NCI-H2029 (cell line): ENCODE data around the gene GBF1.
"Not testable (repeated sequence)": the region's sequence is repeated elsewhere in the genome, so short reads cannot be mapped to it uniquely, and the experiment has no call there.

Source experiments
- DNase-seq: peaks from one replicate; lab custom pipeline; 2025; lab: John Stamatoyannopoulos, UW

Gene GBF1

GRCh38 chr10:102306710-102307109, 61.4 kb downstream of the GBF1 start:
- DNase-seq = no peak

GRCh38 chr10:102308318-102308717, 63.0 kb downstream of the GBF1 start:
- not testable (repeated sequence) for DNase-seq

GRCh38 chr10:102309236-102309635, 63.9 kb downstream of the GBF1 start:
- DNase-seq = no peak

GRCh38 chr10:102309916-102310315, 64.6 kb downstream of the GBF1 start:
- no peak for DNase-seq

- DNase-seq = no peak
These were observed 65.2 kb downstream of the GBF1 start for GRCh38 chr10:102310361-102311024.

GRCh38 chr10:102311025-102311420, 65.7 kb downstream of the GBF1 start:
- no peak for DNase-seq

GRCh38 chr10:102312683-102313082, 67.4 kb downstream of the GBF1 start:
- DNase-seq = no peak

GRCh38 chr10:102313221-102313896, 68.0 kb downstream of the GBF1 start:
- DNase-seq = no peak

GRCh38 chr10:102314801-102315200, 69.5 kb downstream of the GBF1 start:
- no peak for DNase-seq

- DNase-seq = no peak
These were observed 71.1 kb downstream of the GBF1 start for GRCh38 chr10:102316421-102316820.

- DNase-seq = no peak
These were observed 77.6 kb downstream of the GBF1 start for GRCh38 chr10:102322914-102323313.

GRCh38 chr10:102324061-102324460, 78.7 kb downstream of the GBF1 start:
- DNase-seq = no peak

GRCh38 chr10:102326031-102326430, 80.7 kb downstream of the GBF1 start:
- DNase-seq = no peak

GRCh38 chr10:102327002-102327401, 81.7 kb downstream of the GBF1 start:
- no peak for DNase-seq

GRCh38 chr10:102327641-102328040, 82.3 kb downstream of the GBF1 start:
- DNase-seq = no peak

GRCh38 chr10:102332772-102333171, 87.4 kb downstream of the GBF1 start:
- no peak for DNase-seq

- DNase-seq = no peak
These were observed 88.8 kb downstream of the GBF1 start for GRCh38 chr10:102334101-102334500.

GRCh38 chr10:102335184-102335583, 89.9 kb downstream of the GBF1 start:
- DNase-seq = no peak

- no peak for DNase-seq
These were observed 95.8 kb downstream of the GBF1 start for GRCh38 chr10:102341038-102341688.

GRCh38 chr10:102342458-102342857, 97.1 kb downstream of the GBF1 start:
- no peak for DNase-seq

- DNase-seq = no peak
These were observed 97.6 kb downstream of the GBF1 start for GRCh38 chr10:102342958-102343357.

- no peak for DNase-seq
These were observed 98.7 kb downstream of the GBF1 start for GRCh38 chr10:102344067-102344466.

GRCh38 chr10:102347236-102347828, 102.0 kb downstream of the GBF1 start:
- DNase-seq = no peak
